Gastroesophageal sphincter (tissue), 4 donors: Measurements from ENCODE around the gene SSBP4. TPM values are rescaled to one million over a fixed set of nuclear protein-coding genes. Genes with fewer than 3 reads are reported as not detected.
A peak's percentile ranks its signal among the peaks of the same experiment; 100 is the strongest.

Experiments used
- ATAC-seq: fragments of 150-250 bp; one replicate; pipeline ENCODE4 v1.9.1; 2016; ENCODE audit warnings: mild to moderate bottlenecking, moderate library complexity
- H3K27ac ChIP-seq, 4 donors: fragments of 200-600 bp; sonication (generic) in 3 of 4; 1 replicate in 3 of 4; 2 replicates in 1 of 4; pipeline ENCODE4 v1.5.1; 2016 to 2019
- H3K27me3 ChIP-seq: fragments of 200-600 bp; sonication (generic); one replicate; pipeline ENCODE4 v1.5.1; 2019
- H3K36me3 ChIP-seq, 2 donors: fragments of 200-600 bp; sonication (generic); one replicate each; pipeline ENCODE4 v1.5.1; 2019; ENCODE audit warnings: control low read depth in 1 of 2
- H3K4me1 ChIP-seq, 3 donors: fragments of 200-600 bp; sonication (generic); 1 replicate in 2 of 3; 2 replicates in 1 of 3; pipeline ENCODE4 v1.5.1; 2016 to 2019; ENCODE audit warnings: control low read depth in 2 of 3
- H3K4me3 ChIP-seq, 2 donors: fragments of 200-600 bp; sonication (generic); one replicate each; pipeline ENCODE4 v1.5.1; 2019; ENCODE audit warnings: mild to moderate bottlenecking in 1 of 2, moderate library complexity in 1 of 2
- H3K9me3 ChIP-seq, 3 donors: fragments of 200-600 bp; sonication (generic); one replicate each; pipeline ENCODE4 v1.5.1; 2017 to 2019; ENCODE audit warnings: control low read depth in 2 of 3
- EP300 ChIP-seq: sonication (generic); formaldehyde crosslinking; IDR thresholded peaks from one replicate; pipeline ENCODE4 v1.6.1; 2017; ENCODE audit warnings: antibody characterized with exemption, mild to moderate bottlenecking
- POLR2A ChIP-seq, 2 donors: fragments of 450-650 bp; IDR thresholded peaks; one replicate each; pipeline ENCODE4 v1.6.1; 2017; ENCODE audit warnings: antibody characterized with exemption in 2 of 2, mild to moderate bottlenecking in 2 of 2, moderate library complexity in 1 of 2
- POLR2AphosphoS5 ChIP-seq: sonication (generic); formaldehyde crosslinking; IDR thresholded peaks from one replicate; pipeline ENCODE4 v1.6.1; 2017; ENCODE audit warnings: antibody characterized with exemption
- WGBS, 2 donors: methylation state at CpG; one replicate each; pipeline ENCODE4 v1.1.5; 2018; ENCODE audit warnings: low coverage in 1 of 2; 5-methylcytosine and 5-hydroxymethylcytosine counted together
- total RNA-seq, 4 donors: library from RNA; depleted of rRNA; stranded (reverse); fragments of >200 nt; gene quantifications; one replicate each; pipeline ENCODE4 v1.1.0, GENCODE V29; 2016
- TF ChIP-seq, protein P1 (sequence below), 4 experiments: fragments of 200-600 bp in 2 of 4; fragments of 450-650 bp in 2 of 4; sonication (generic) in 1 of 4; IDR thresholded peaks; one replicate each; pipeline ENCODE4 v1.5.1; 2017 to 2019; ENCODE audit warnings: antibody characterized with exemption in 4 of 4, mild to moderate bottlenecking in 2 of 4, moderate library complexity in 2 of 4

The SSBP4 gene
- total RNA-seq, 4 donors from 2014 or later: 58.4 to 76.2 (median 61.3) TPM

DNA sequence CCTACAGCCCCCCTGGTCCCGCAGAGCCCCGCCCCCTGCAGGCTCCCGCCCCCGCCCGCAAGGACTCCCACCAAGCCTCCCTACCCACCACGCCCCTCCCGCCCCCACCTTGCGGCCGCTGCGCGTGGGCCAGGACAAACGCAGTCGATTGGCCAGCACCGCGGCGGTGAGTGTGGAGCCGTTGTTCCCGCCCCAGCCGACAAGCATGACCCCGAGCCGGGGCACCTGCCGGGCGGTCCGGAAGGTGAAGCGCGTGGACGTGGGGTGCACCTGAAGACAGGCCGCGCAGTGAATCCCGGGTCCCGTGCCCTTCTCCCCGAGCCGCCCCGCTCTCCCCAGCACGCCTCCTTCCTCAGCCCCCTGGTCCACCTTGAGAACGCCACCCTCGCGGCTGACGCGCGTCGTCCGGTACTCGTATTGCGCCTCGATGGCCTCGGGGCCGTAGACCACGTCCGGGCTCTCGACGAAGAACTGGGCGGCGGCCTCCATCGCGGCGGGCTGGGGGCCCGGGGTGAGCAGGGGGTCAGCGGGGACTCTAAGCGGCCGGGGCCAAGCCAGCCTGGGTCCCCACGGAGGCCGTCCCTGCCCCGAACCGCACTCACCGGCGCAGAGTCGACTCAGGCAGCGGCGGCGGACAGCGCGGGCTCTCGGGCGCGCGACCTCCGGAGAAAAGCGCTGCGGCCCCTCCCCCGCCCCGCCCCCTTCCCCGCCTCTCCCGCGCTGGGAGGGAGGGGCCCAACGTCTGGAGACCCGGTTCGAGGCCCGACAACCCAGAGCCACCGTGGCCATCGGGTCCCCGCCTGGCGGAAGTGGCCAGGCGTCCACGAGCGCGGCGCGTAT is 18.5 kb downstream of the SSBP4 start, which contains the start of gene ISYNA1:
Gene ISYNA1, minus strand, starts transcription at position 643 of the 840 bp plus-strand sequence. Its CDS starts 154 bp downstream, at position 489.
- H3K4me3 ChIP-seq: peak within 1 kb of the TSS; percentile 19 to 61
- TF ChIP-seq EP300: no peak
- TF ChIP-seq, protein P1, sequence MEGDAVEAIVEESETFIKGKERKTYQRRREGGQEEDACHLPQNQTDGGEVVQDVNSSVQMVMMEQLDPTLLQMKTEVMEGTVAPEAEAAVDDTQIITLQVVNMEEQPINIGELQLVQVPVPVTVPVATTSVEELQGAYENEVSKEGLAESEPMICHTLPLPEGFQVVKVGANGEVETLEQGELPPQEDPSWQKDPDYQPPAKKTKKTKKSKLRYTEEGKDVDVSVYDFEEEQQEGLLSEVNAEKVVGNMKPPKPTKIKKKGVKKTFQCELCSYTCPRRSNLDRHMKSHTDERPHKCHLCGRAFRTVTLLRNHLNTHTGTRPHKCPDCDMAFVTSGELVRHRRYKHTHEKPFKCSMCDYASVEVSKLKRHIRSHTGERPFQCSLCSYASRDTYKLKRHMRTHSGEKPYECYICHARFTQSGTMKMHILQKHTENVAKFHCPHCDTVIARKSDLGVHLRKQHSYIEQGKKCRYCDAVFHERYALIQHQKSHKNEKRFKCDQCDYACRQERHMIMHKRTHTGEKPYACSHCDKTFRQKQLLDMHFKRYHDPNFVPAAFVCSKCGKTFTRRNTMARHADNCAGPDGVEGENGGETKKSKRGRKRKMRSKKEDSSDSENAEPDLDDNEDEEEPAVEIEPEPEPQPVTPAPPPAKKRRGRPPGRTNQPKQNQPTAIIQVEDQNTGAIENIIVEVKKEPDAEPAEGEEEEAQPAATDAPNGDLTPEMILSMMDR (IDR thresholded peaks at IDR 0.05): no peak
- TF ChIP-seq POLR2A (IDR thresholded peaks at IDR 0.05): peak in 1 of 2 donors; percentile 13
- TF ChIP-seq POLR2AphosphoS5: no peak
- peaks cover 0 to 10% of the 10 kb centered on the region in 2 donors for H3K36me3 ChIP-seq
- H3K9me3 ChIP-seq: no peaks in the 10 kb centered on the region
- ATAC-seq: peak; percentile 26
- peak within 1 kb of the TSS in 3 of 4 donors; percentile 83 for H3K27ac ChIP-seq
- no CpG with 5 or more reads among the region's 99 CpGs for WGBS, 2 donors
- H3K4me1 ChIP-seq: peaks cover 0 to 72% (median 29%) of the 10 kb centered on the region in 3 donors
- no peaks in the 10 kb centered on the region for H3K27me3 ChIP-seq

DNA sequence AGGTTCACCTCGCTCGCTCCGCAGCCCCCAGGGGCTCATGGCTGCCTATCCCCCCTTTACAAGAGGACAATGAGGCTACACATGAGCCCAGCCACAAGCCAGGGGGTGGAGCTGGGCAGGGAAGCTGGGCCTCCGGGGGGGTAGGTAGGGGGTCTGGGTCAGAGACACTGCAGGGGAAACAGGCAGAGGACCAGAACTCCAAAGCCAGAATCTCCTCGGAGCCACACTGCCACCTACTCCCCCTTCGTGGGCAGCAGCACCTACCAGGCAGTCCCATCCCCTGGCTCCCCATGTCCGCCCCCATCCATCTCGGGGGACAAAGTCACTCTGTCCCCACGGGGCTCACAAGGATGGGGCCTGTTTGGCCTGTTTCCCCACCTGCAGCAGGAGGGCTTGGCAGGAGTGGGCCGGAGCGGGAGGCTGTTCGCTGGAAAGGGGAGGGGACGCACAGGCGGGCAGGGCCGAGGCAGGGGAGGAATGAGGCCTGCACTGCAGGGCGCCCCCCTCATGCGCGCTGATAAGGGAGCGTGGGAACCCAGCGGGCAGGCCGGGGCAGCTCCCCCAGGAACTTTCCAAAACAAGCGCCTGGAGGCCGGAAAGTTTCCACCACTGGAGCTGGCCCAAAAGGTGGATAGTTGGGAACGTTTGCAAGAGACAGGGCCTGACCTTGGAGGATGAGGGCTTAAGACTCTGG is 19.3 kb downstream of the SSBP4 start:
- H3K27ac ChIP-seq: peak overlapping the region in 3 of 4 donors; percentile 83
- H3K27me3 ChIP-seq: no peaks in the 10 kb centered on the region
- H3K9me3 ChIP-seq: no peaks in the 10 kb centered on the region
- peaks cover 0 to 64% (median 24%) of the 10 kb centered on the region in 3 donors for H3K4me1 ChIP-seq
- peaks cover 0 to 16% of the 10 kb centered on the region in 2 donors for H3K36me3 ChIP-seq
- peak overlapping the region in 1 of 2 donors; percentile 61 for H3K4me3 ChIP-seq
- ATAC-seq: no peak
- TF ChIP-seq POLR2AphosphoS5: no peak
- no peak for TF ChIP-seq POLR2A (IDR thresholded peaks at IDR 0.05)
- no peak for TF ChIP-seq EP300
- TF ChIP-seq, protein P1 (IDR thresholded peaks at IDR 0.05): no peak
- 0 to 30% methylated on average over 1 to 4 of the region's 24 CpGs for WGBS, 2 donors

DNA sequence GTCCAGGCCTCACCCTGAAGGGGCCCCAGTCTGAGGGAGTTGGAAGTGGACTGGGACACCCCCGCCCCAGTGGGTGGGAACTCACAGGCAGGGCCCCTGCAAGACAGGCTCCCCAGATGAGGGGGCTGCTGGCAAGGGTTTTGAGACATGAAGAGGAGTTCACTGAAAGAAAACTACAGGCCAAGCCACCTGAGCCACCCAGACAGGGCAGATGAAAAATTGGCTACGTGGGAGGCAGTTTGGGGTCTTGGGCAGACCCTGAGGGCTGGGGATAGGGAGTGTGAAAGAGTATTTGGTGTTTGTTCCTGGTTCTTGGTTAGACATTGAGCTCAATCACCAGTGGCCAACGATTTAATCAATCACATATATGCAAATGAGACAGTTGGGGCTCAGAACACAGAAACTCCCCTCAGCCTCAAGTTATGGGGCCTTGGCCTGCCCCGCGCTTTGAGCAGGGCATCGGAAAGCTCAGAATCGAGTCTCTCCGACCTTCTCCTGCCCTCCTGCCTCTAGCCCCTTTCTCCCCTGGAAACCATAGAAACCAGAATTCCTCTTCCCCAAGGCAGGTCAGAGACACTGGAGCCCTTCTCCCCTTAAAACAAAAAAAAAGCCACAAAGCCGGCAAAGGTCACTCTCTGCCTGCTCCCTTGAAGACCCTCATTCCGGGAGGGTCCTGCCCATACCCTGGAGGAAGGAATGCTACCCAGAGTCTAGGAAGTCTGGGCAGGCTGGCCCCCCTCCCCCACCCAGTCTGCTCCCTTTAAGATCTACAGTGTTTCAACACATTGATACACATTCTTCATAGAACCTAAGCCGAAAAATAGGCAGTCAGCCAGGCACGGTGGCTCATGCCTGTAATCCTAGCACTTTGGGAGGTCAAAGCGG is 20.1 kb downstream of the SSBP4 start:
- Histone ChIP-seq H3K4me1 (peaks cover 0 to 57% (median 22%) of the 10 kb centered on the region in 3 donors), H3K27ac (peak overlapping the region in 3 of 4 donors; percentile 83), H3K27me3 (no peaks in the 10 kb centered on the region), H3K36me3 (peaks cover 0 to 24% of the 10 kb centered on the region in 2 donors), H3K4me3 (no peak overlapping the region), H3K9me3 (no peaks in the 10 kb centered on the region)
- TF ChIP-seq, protein P1 (IDR thresholded peaks at IDR 0.05): no peak
- no peak for ATAC-seq
- 51 to 53% methylated on average over 4 to 11 of the region's 13 CpGs for WGBS, 2 donors

GRCh38 chr19:18439910-18440237 is 20.7 kb downstream of the SSBP4 start:
- Histone ChIP-seq H3K9me3 (no peaks in the 10 kb centered on the region), H3K27me3 (no peaks in the 10 kb centered on the region), H3K36me3 (peaks cover 0 to 30% of the 10 kb centered on the region in 2 donors), H3K4me1 (peaks cover 0 to 51% (median 22%) of the 10 kb centered on the region in 3 donors), H3K27ac (peak overlapping the region in 1 of 4 donors; percentile 83), H3K4me3 (no peak overlapping the region)
- no peak for ATAC-seq
- TF ChIP-seq, protein P1 (IDR thresholded peaks at IDR 0.05): no peak
- no peak for TF ChIP-seq EP300
- TF ChIP-seq POLR2A (IDR thresholded peaks at IDR 0.05): no peak
- TF ChIP-seq POLR2AphosphoS5: no peak
- 84% methylated on average over 8 of the region's 9 CpGs; no CpG with 5 or more reads in 1 of the 2 donors for WGBS, 2 donors
